IMR-90 (cell line): ENCODE data around the gene DHRS13. TPM values are rescaled to one million over a fixed set of nuclear protein-coding genes. Genes with fewer than 3 reads are reported as not detected.
A peak's percentile ranks its signal among the peaks of the same experiment; 100 is the strongest.

Experiments used
- ATAC-seq: fragments of 200-7000 bp; cut with Tn5 transposase; 2 replicates; pipeline ENCODE4 v1.9.1; 2020; ENCODE audit warnings: low read depth, mild to moderate bottlenecking, moderate library complexity
- BruUV-seq: library from RNA; stranded (reverse); fragments of 400-500 nt; replicated peaks from 2 replicates; lab custom pipeline; 2021; lab: Mats Ljungman, UMichigan
- CTCF ChIA-PET: fragments of 300-600 bp; formaldehyde crosslinking; extraction: SDS; loops from one replicate; lab custom pipeline; 2021; ENCODE audit warnings: antibody characterized with exemption; lab: Yijun Ruan, JAX
- POLR2A ChIA-PET: fragments of 300-600 bp; sonication (Branson Sonifier 250); formaldehyde crosslinking; loops from one replicate; lab custom pipeline; 2022; ENCODE audit warnings: antibody characterized with exemption; ENCODE audit not compliant: unreplicated experiment; lab: Charles Lee
- DNase-seq: peaks from one replicate; pipeline ENCODE4 v3.0.0; 2013
- H2AFZ ChIP-seq: replicated peaks from 2 replicates; pipeline ENCODE3; 2013; ENCODE audit warnings: low read length, mild to moderate bottlenecking; ENCODE audit not compliant: poor library complexity
- H2AK5ac ChIP-seq: 2 replicates; pipeline ENCODE4 v1.6.1; 2013; ENCODE audit warnings: low read depth, low read length, inconsistent platforms
- H2AK9ac ChIP-seq: replicated peaks from 2 replicates; pipeline ENCODE3; 2013; ENCODE audit warnings: mild to moderate bottlenecking, low read depth, low read length, moderate library complexity; ENCODE audit not compliant: poor library complexity
- H2BK120ac ChIP-seq: 2 replicates; pipeline ENCODE4 v1.6.1; 2013; ENCODE audit warnings: low read depth, low read length, inconsistent platforms
- H2BK15ac ChIP-seq: 3 replicates; pipeline ENCODE4 v1.6.1; 2013; ENCODE audit warnings: low read depth, low read length, inconsistent platforms
- H2BK20ac ChIP-seq: 2 replicates; pipeline ENCODE4 v1.6.1; 2013; ENCODE audit warnings: low read depth, mild to moderate bottlenecking, inconsistent platforms, low read length, moderate library complexity
- H2BK5ac ChIP-seq: 2 replicates; pipeline ENCODE4 v1.6.1; 2013; ENCODE audit warnings: mild to moderate bottlenecking, low read depth, low read length, inconsistent platforms; ENCODE audit not compliant: poor library complexity, severe bottlenecking
- H3K14ac ChIP-seq: replicated peaks from 2 replicates; pipeline ENCODE4 v1.6.1; 2013; ENCODE audit warnings: low read depth, low read length, inconsistent platforms
- H3K18ac ChIP-seq: 2 replicates; pipeline ENCODE4 v1.6.1; 2013; ENCODE audit warnings: low read depth, low read length, control low read depth
- H3K23ac ChIP-seq: 2 replicates; pipeline ENCODE4 v1.6.1; 2013; ENCODE audit warnings: low read depth, low read length, inconsistent platforms
- H3K27ac ChIP-seq: 2 replicates; pipeline ENCODE4 v1.5.1; 2013; ENCODE audit warnings: mild to moderate bottlenecking, control low read depth, low read length; ENCODE audit not compliant: insufficient read depth
- H3K27me3 ChIP-seq: 2 replicates; pipeline ENCODE4 v1.6.1; 2013; ENCODE audit warnings: low read length; ENCODE audit not compliant: control insufficient read depth, insufficient read depth
- H3K36me3 ChIP-seq: 2 replicates; pipeline ENCODE4 v1.6.1; 2013; ENCODE audit warnings: low read length, mixed read lengths; ENCODE audit not compliant: control insufficient read depth, insufficient read depth
- H3K4ac ChIP-seq: 2 replicates; pipeline ENCODE4 v1.6.1; 2013; ENCODE audit warnings: low read depth, low read length, inconsistent platforms
- H3K4me1 ChIP-seq: 2 replicates; pipeline ENCODE4 v1.6.1; 2013; ENCODE audit warnings: low read length, mixed read lengths; ENCODE audit not compliant: control insufficient read depth, insufficient read depth
- H3K4me2 ChIP-seq: 2 replicates; pipeline ENCODE4 v1.6.1; 2013; ENCODE audit warnings: low read depth, mild to moderate bottlenecking, control low read depth, low read length, moderate library complexity
- H3K4me3 ChIP-seq: 2 replicates; pipeline ENCODE4 v1.5.1; 2013; ENCODE audit warnings: low read depth, mild to moderate bottlenecking, control low read depth, low read length, moderate library complexity; ENCODE audit not compliant: insufficient read depth
- H3K56ac ChIP-seq: 2 replicates; pipeline ENCODE4 v1.6.1; 2013; ENCODE audit warnings: low read length, inconsistent platforms; ENCODE audit not compliant: insufficient read depth; ENCODE audit errors: extremely low read depth
- H3K79me1 ChIP-seq, 2 experiments: 2 replicates each; pipeline ENCODE4 v1.6.1; 2013; ENCODE audit warnings: low read length in 2 of 2, inconsistent platforms in 1 of 2, low read depth in 1 of 2
- H3K9ac ChIP-seq: 2 replicates; pipeline ENCODE4 v1.6.1; 2013; ENCODE audit warnings: low read depth, low read length, control low read depth
- H3K9me1 ChIP-seq: 2 replicates; pipeline ENCODE4 v1.6.1; 2013; ENCODE audit warnings: low read length, inconsistent platforms; ENCODE audit not compliant: insufficient read depth
- H3K9me3 ChIP-seq: 2 replicates; pipeline ENCODE4 v1.6.1; 2013; ENCODE audit warnings: low read length; ENCODE audit not compliant: control insufficient read depth, insufficient read depth
- H4K20me1 ChIP-seq: 2 replicates; pipeline ENCODE4 v1.6.1; 2013; ENCODE audit warnings: low read length, inconsistent platforms; ENCODE audit not compliant: insufficient read depth
- H4K5ac ChIP-seq: 2 replicates; pipeline ENCODE4 v1.6.1; 2013; ENCODE audit warnings: mild to moderate bottlenecking, low read depth, low read length, control low read depth
- H4K8ac ChIP-seq, 2 experiments: 2 replicates each; pipeline ENCODE4 v1.6.1; 2013; ENCODE audit warnings: low read depth in 2 of 2, low read length in 2 of 2, control low read depth in 1 of 2, inconsistent platforms in 1 of 2
- H4K91ac ChIP-seq: 2 replicates; pipeline ENCODE4 v1.6.1; 2013; ENCODE audit warnings: low read depth, low read length, inconsistent platforms; ENCODE audit not compliant: insufficient read depth
- CEBPB ChIP-seq: IDR thresholded peaks from 2 replicates; pipeline ENCODE4 v1.6.1; 2012; ENCODE audit warnings: low read depth, low read length, improper control_type of control experiment
- CHD1 ChIP-seq: IDR thresholded peaks from 2 replicates; pipeline ENCODE4 v1.6.1; 2012; ENCODE audit warnings: low read depth, low read length, improper control_type of control experiment
- CTCF ChIP-seq: conservative IDR thresholded peaks from 2 replicates; pipeline ENCODE4 v1.5.1; 2012; ENCODE audit warnings: mild to moderate bottlenecking, low read depth, low read length, improper control_type of control experiment
- FOS ChIP-seq: fragments of 150-350 bp; IDR thresholded peaks from 2 replicates; pipeline ENCODE4 v1.6.1; 2016; ENCODE audit warnings: low read depth, low read length
- MAFK ChIP-seq: IDR thresholded peaks from 2 replicates; pipeline ENCODE4 v1.6.1; 2012; ENCODE audit warnings: low read depth, low read length, improper control_type of control experiment
- MAZ ChIP-seq: IDR thresholded peaks from 2 replicates; pipeline ENCODE4 v1.6.1; 2012; ENCODE audit warnings: low read depth, mild to moderate bottlenecking, low read length, improper control_type of control experiment, moderate library complexity, borderline replicate concordance
- MXI1 ChIP-seq: IDR thresholded peaks from 2 replicates; pipeline ENCODE4 v1.6.1; 2012; ENCODE audit warnings: low read depth, mild to moderate bottlenecking, low read length, moderate library complexity, borderline replicate concordance
- RCOR1 ChIP-seq: IDR thresholded peaks from 2 replicates; pipeline ENCODE4 v1.6.1; 2012; ENCODE audit warnings: mild to moderate bottlenecking, low read length, improper control_type of control experiment; ENCODE audit not compliant: insufficient replicate concordance
- RFX5 ChIP-seq: IDR thresholded peaks from 2 replicates; pipeline ENCODE4 v1.8.0; 2012; ENCODE audit warnings: low read depth, mild to moderate bottlenecking, low read length, moderate library complexity
- WGBS, 2 experiments: methylation state at CpG; one replicate each; pipeline versions ENCODE4 v1.1.5 to v1.1.7; 2013; ENCODE audit warnings: missing lambda C conversion rate in 2 of 2; ENCODE audit not compliant: insufficient read length in 1 of 2; ENCODE audit errors: extremely low coverage in 2 of 2; 5-methylcytosine and 5-hydroxymethylcytosine counted together
- dilution Hi-C: fragments of 300-500 bp; cut with HindIII; formaldehyde crosslinking; loops from one replicate; pipeline ENCODE4 v1.14.3; 2018; ENCODE audit warnings: low sequenced_read_pairs; ENCODE audit not compliant: unreplicated experiment
- in situ Hi-C: fragments of 300-500 bp; cut with MboI; formaldehyde crosslinking; loops from 3 replicates; pipeline ENCODE4 v1.14.3; 2019; ENCODE audit warnings: low sequenced_read_pairs, inconsistent platforms, mixed read lengths
- intact Hi-C: fragments of 100-400 bp; cut with micrococcal nuclease; formaldehyde crosslinking; loops from 2 replicates; pipeline ENCODE4 v1.10.0; 2022
- polyA plus RNA-seq, 3 experiments: library from polyadenylated mRNA; depleted of rRNA; stranded (reverse); fragments of >200 nt; gene quantifications; 2 replicates each; pipeline ENCODE4 v1.2.3, GENCODE V29; 2012; ENCODE audit warnings: low replicate concordance in 1 of 3
- total RNA-seq: library from RNA; depleted of rRNA; stranded (reverse); fragments of >200 nt; gene quantifications from 2 replicates; pipeline ENCODE4 v1.2.3, GENCODE V29; 2012

DHRS13 gene
- total and polyA plus RNA-seq, 2 of the 4 experiments (the other 2 are of a cell fraction) = 2.7 to 3.9 TPM

GRCh38 chr17:28944862-28945741, 42.2 kb upstream of the DHRS13 start:
- Histone ChIP-seq H3K27me3 (no peaks in the 10 kb centered on the region), H3K4me1 (peaks cover 13% of the 10 kb centered on the region), H3K4me2 (peak overlapping the region; percentile 96), H3K36me3 (peaks cover 10% of the 10 kb centered on the region), H4K5ac (0 out of 2 replicates have a peak overlapping the region, but pooled peaks have one; percentile 15), H3K4me3 (peak overlapping the region; percentile 17; the same call in 1 of the 2 replicates), H3K56ac (no peak overlapping the region), H3K9me1 (peaks cover 17% of the 10 kb centered on the region), H3K9ac (peak overlapping the region; percentile 21; the same call in 1 of the 2 replicates), H3K4ac (peak overlapping the region; percentile 68), H4K8ac (peak overlapping the region in 1 of 2 experiments; percentile 37; a peak in 1 of 4 replicates), H2AFZ (peak overlapping the region; percentile 38), H2AK5ac (peak overlapping the region; percentile 61; the same call in 1 of the 2 replicates), H3K79me1 (peaks cover 14 to 57% of the 10 kb centered on the region in 2 experiments; a peak in 3 of 4 replicates), H4K20me1 (peaks cover 85% of the 10 kb centered on the region), H3K18ac (0 out of 2 replicates have a peak overlapping the region, but pooled peaks have one; percentile 58), H3K23ac (peak overlapping the region; percentile 62), H2AK9ac (no peak overlapping the region), H2BK5ac (peak overlapping the region; percentile 65), H4K91ac (no peak overlapping the region), H2BK20ac (peak overlapping the region; percentile 6; the same call in 1 of the 2 replicates), H2BK15ac (no peak overlapping the region), H3K9me3 (no peaks in the 10 kb centered on the region), H2BK120ac (peak overlapping the region; percentile 21; the same call in 1 of the 2 replicates), H3K14ac (peak overlapping the region; percentile 59), H3K27ac (peak overlapping the region; percentile 28; the same call in 1 of the 2 replicates)
- peak; percentile 54 for DNase-seq
- intact Hi-C loops = loop anchor here (5.0 kb wide), 1 partner anchor 38 kb away; no protein-coding TSS in a partner anchor
- TF ChIP-seq RFX5 = no peak
- TF ChIP-seq CTCF = no peak
- TF ChIP-seq MXI1 = no peak
- no peak for TF ChIP-seq RCOR1
- TF ChIP-seq MAFK = no peak
- no peak for TF ChIP-seq CHD1
- TF ChIP-seq CEBPB = no peak
- TF ChIP-seq MAZ = no peak
- TF ChIP-seq FOS = no peak
- CTCF ChIA-PET = interaction anchor here (1.0 to 1.5 kb wide), 2 partner anchors 182 to 218 kb away, joined by 5 read pairs; no protein-coding TSS in a partner anchor
- WGBS, 2 experiments = 50% methylated on average over 3 of the region's 8 CpGs; no CpG with 5 or more reads in 1 of the 2 experiments
- ATAC-seq = no peak; the same call in 1 of the 2 replicates
- no TSS peak for BruUV-seq
- in situ Hi-C loops = no loop called here
- dilution Hi-C loops = no loop called here
- POLR2A ChIA-PET = interaction anchor here (0.5 kb wide), 1 partner anchor 14 kb away, joined by 3 read pairs; no protein-coding TSS in a partner anchor
